GM13977 (cell line): ENCODE measurements around the gene ZFC3H1.
"Not testable (repeated sequence)": the region's sequence is repeated elsewhere in the genome, so short reads cannot be mapped to it uniquely, and the experiment has no call there.

Experiments
- DNase-seq: peaks from one replicate; pipeline ENCODE4 v3.0.0; 2012; ENCODE audit warnings: low spot score
- in situ Hi-C: fragments of 300-500 bp; cut with MboI; formaldehyde crosslinking; loops from one replicate; pipeline ENCODE4 v1.12.0; 2022; ENCODE audit warnings: low sequenced_read_pairs, low pct_unique_long_range_greater_than_20kb, mixed read lengths, inconsistent platforms; ENCODE audit not compliant: unreplicated experiment
- TF ChIP-seq, protein P1 (sequence below): IDR thresholded peaks from 2 replicates; pipeline ENCODE4 v1.5.1; 2012; ENCODE audit warnings: mild to moderate bottlenecking, control low read depth; ENCODE audit not compliant: insufficient read depth; ENCODE audit errors: extremely low read depth, missing control alignments

Gene ZFC3H1

DNA sequence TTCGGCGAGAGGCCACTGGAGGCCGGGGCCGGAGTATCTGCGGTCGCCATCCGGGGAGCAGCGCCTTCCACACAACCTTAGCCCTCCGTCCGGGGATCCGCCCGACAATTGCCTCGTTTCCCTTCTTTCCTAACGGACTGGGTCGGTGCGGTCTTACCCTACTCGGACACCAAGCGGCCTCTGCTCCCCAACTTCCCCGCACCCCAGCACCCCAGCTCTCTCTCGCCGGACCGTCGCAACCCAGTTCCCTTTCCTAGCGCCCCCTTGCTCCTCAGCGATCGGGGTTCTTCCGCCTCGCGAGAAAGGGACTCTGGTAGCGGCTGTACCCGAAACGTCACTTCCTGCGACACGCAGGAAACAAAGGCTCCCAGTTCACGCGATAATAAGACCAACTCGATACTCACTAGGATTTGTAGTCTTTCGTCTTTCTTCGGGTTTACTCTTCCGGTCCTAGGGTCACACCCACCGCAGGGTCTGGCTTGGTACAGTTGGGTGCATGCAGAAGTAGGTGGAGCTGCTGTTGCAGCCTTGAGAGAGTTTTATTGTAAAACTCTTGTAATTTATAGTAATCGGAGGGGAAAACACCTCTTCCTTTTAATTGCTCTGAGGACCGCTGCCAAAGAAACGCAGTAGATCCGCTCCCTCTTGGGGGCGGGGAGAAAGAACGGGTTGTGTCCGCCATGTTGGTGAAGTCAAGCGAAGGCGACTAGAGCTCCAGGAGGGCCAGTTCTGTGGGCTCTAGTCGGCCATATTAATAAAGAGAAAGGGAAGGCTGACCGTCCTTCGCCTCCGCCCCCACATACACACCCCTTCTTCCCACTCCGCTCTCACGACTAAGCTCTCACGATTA, at the start of gene ZFC3H1, which contains the start of gene THAP2:
ZFC3H1 (minus strand) TSS at position 288 of the 850 bp plus-strand sequence; CDS start at position 50, 238 bp downstream.
THAP2 (plus strand) TSS at position 741 of the 850 bp plus-strand sequence. CDS start 209 bp downstream, outside the sequence.
- in situ Hi-C loops: no loop called here
- TF ChIP-seq, protein P1, sequence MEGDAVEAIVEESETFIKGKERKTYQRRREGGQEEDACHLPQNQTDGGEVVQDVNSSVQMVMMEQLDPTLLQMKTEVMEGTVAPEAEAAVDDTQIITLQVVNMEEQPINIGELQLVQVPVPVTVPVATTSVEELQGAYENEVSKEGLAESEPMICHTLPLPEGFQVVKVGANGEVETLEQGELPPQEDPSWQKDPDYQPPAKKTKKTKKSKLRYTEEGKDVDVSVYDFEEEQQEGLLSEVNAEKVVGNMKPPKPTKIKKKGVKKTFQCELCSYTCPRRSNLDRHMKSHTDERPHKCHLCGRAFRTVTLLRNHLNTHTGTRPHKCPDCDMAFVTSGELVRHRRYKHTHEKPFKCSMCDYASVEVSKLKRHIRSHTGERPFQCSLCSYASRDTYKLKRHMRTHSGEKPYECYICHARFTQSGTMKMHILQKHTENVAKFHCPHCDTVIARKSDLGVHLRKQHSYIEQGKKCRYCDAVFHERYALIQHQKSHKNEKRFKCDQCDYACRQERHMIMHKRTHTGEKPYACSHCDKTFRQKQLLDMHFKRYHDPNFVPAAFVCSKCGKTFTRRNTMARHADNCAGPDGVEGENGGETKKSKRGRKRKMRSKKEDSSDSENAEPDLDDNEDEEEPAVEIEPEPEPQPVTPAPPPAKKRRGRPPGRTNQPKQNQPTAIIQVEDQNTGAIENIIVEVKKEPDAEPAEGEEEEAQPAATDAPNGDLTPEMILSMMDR: peak; percentile 41
- peak; percentile 88 for DNase-seq

- in situ Hi-C loops: no loop called here
- TF ChIP-seq, protein P1: no peak
- DNase-seq: no peak
Observed at GRCh38 chr12:71710276-71711125, 46.9 kb upstream of the ZFC3H1 start.

- no peak for DNase-seq
- TF ChIP-seq, protein P1: no peak
- in situ Hi-C loops: no loop called here
Observed at GRCh38 chr12:71708658-71709057, 45.0 kb upstream of the ZFC3H1 start.

- no peak for DNase-seq
- in situ Hi-C loops: no loop called here
Observed at GRCh38 chr12:71704920-71705319, 41.3 kb upstream of the ZFC3H1 start.

GRCh38 chr12:71703206-71703605, 39.6 kb upstream of the ZFC3H1 start:
- TF ChIP-seq, protein P1: no peak
- DNase-seq: no peak
- in situ Hi-C loops: no loop called here

More at GRCh38 chr12:71704920-71705319, 41.3 kb upstream of the ZFC3H1 start:
- TF ChIP-seq, protein P1: no peak

DNA sequence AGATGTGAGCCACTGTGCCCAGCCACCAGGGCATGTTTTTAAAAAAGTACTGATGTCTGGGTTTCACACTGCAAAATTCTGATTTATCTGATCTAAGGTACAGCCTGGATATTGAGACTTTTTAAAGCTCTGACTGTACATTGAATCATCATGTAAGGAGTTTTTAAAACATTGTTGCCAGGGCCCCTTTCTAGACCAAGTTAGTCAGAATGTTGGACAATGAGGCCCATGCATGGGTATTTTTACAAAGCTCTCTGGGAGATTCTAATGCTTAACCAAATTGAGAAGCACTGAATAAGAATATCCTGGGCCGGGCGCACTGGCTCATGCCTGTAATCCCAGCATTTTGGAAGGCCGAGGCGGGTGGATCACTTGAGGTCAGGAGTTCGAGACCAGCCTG, 38.9 kb upstream of the ZFC3H1 start:
- in situ Hi-C loops: no loop called here
- DNase-seq: no peak
- TF ChIP-seq, protein P1: no peak

DNA sequence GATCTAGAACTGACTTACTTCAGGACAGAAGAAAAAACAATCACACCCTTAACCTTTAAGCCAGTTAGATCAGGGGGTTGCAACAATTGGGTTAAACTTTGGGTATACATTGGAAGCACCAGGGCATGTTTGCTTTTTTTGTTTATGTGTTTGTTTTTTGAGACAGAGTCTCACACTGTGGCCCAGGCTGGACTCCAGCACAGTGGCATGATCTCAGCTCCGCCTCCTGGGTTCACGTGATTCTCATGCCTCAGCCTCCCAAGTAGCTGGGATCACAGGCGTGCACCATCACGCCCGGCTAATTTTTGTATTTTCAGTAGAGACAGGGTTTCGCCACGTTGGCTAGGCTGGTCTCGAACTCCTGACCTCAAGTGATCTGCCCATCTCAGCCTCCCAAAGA, 38.5 kb upstream of the ZFC3H1 start:
- DNase-seq, in situ Hi-C loops: not testable (repeated sequence)
